ENCODE data around the gene RERGL.

The RERGL gene, protein sequence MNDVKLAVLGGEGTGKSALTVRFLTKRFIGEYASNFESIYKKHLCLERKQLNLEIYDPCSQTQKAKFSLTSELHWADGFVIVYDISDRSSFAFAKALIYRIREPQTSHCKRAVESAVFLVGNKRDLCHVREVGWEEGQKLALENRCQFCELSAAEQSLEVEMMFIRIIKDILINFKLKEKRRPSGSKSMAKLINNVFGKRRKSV

DNA sequence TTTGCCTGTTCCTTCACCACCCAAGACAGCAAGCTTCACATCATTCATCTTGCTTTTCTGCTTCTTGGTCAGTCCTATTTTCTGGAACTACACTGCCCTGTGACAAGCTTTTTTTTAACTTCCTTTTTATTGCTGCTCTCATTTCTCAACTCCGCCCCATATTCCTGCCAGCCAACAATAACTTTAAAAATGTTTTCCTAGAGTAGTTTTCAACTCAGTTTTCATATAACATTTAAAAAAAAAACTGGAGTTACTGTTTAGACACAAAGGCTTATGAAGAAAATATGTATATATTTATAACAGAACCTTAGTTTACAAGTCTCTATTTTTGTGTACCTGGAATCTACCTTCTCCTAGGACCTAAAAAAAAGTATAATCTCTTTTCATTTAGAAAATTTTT lies at the start of gene RERGL:
TSS of gene RERGL (minus strand) at position 101 of the 400 bp plus-strand sequence. CDS start at position 48, 53 bp downstream.
- DNase-seq: no peak
- in situ Hi-C loops (cut with HindIII; ENCODE audit: low pct_ligation_motif_present, low sequenced_read_pairs): no loop called here
- Histone ChIP-seq H3K36me3 (replicated peaks) (no peaks in the 10 kb centered on the region), H3K27me3 (replicated peaks) (no peaks in the 10 kb centered on the region), H3K27ac (no peak within 1 kb of the TSS), H3K4me3 (ENCODE audit: low read depth, low read length) (no peak within 1 kb of the TSS)
- TF ChIP-seq, protein P1, sequence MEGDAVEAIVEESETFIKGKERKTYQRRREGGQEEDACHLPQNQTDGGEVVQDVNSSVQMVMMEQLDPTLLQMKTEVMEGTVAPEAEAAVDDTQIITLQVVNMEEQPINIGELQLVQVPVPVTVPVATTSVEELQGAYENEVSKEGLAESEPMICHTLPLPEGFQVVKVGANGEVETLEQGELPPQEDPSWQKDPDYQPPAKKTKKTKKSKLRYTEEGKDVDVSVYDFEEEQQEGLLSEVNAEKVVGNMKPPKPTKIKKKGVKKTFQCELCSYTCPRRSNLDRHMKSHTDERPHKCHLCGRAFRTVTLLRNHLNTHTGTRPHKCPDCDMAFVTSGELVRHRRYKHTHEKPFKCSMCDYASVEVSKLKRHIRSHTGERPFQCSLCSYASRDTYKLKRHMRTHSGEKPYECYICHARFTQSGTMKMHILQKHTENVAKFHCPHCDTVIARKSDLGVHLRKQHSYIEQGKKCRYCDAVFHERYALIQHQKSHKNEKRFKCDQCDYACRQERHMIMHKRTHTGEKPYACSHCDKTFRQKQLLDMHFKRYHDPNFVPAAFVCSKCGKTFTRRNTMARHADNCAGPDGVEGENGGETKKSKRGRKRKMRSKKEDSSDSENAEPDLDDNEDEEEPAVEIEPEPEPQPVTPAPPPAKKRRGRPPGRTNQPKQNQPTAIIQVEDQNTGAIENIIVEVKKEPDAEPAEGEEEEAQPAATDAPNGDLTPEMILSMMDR (IDR thresholded peaks at IDR 0.05; ENCODE audit: low read depth, low read length, missing control alignments): no peak

DNA sequence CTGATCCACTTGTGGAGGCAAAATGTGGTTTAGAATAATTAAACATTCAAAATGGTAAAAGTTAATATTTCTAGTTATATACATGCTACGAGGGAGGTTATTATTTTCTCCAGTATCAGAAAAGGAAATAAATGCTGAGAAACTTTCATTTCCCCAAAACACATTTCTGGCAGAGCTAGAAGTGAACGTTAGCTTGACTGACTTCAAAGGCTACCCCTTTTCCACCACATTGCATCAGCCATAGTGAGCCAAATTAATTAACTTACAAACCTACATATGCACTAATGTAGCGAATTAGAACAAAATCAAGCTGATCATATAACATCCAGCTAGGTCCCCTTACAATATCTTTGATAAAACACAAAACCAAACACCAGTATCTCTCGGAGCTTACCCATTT lies 49.3 kb upstream of the RERGL start:
- Histone ChIP-seq H3K4me3 (ENCODE audit: low read depth, low read length) (no peak overlapping the region), H3K27ac (no peak overlapping the region), H3K36me3 (replicated peaks) (no peaks in the 10 kb centered on the region), H3K27me3 (replicated peaks) (no peaks in the 10 kb centered on the region)
- no peak for DNase-seq
- TF ChIP-seq, protein P1 (IDR thresholded peaks at IDR 0.05; ENCODE audit: low read depth, low read length, missing control alignments): no peak
- in situ Hi-C loops (cut with HindIII; ENCODE audit: low pct_ligation_motif_present, low sequenced_read_pairs): no loop called here

DNA sequence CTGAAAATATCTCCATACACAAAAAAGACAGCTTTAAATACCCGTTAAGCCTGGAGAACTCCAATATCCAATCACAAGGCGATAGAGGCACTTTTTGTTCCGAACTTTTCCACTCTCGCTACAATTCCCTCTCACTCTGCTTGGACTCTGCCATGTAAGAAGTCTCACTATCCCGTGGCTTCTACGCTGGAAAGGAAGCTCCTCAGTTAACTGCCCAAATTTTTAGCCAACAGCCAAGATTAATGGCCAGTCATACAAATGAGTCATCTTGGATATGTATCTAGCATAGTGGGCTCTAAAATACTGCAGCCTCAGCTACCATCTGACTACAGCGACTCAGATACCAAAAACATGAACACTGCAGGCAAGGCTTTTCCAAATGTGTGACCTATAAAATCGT lies 45.5 kb upstream of the RERGL start:
- Histone ChIP-seq H3K4me3 (ENCODE audit: low read depth, low read length) (no peak overlapping the region), H3K27ac (no peak overlapping the region), H3K27me3 (replicated peaks) (no peaks in the 10 kb centered on the region), H3K36me3 (replicated peaks) (no peaks in the 10 kb centered on the region)
- TF ChIP-seq, protein P1 (IDR thresholded peaks at IDR 0.05; ENCODE audit: low read depth, low read length, missing control alignments): no peak
- peak; percentile 33 for DNase-seq
- in situ Hi-C loops (cut with HindIII; ENCODE audit: low pct_ligation_motif_present, low sequenced_read_pairs): no loop called here

DNA sequence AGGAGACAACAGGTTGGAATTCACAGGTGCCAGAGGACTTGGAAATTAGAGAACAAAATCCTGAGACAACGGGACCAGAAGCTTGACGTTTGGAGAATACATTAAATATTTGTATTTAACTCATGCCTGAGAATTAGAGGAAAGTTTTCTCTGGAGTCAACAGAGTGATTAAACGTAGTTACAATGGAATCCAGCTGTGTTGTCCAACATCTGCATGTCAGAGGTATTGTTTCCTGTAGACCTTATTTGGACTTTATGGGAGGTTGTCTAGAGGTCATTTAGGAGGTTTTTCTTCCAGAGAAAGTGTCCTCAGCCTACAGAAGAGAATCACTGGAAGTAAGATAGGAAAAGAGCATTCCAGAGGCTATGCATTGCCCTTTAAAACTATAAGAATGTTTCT lies 45.1 kb upstream of the RERGL start:
- DNase-seq: no peak
- H3K36me3 ChIP-seq (replicated peaks): no peaks in the 10 kb centered on the region
- no peaks in the 10 kb centered on the region for H3K27me3 ChIP-seq (replicated peaks)
- in situ Hi-C loops (cut with HindIII; ENCODE audit: low pct_ligation_motif_present, low sequenced_read_pairs): no loop called here
- no peak overlapping the region for H3K4me3 ChIP-seq (ENCODE audit: low read depth, low read length)
- no peak overlapping the region for H3K27ac ChIP-seq
- TF ChIP-seq, protein P1 (IDR thresholded peaks at IDR 0.05; ENCODE audit: low read depth, low read length, missing control alignments): no peak

DNA sequence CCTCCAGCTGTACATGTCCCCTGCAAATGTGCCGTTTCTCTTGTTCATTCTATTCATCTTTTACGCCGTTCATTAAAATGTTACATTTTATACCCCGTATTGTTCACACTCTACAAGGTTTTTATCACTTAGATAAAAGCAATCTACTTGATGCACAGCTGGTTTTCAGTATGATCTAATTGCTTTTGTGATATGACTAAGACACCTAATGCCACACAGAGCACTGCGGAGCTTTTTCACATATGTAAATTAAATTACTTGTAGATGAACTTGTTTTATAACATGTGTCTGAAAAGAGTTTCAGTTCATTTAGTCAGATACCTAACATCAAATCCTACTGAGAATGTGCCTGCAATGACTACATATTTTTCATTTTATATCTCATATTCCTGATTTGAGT lies 40.9 kb upstream of the RERGL start:
- Histone ChIP-seq H3K27me3 (replicated peaks) (no peaks in the 10 kb centered on the region), H3K27ac (no peak overlapping the region), H3K4me3 (ENCODE audit: low read depth, low read length) (no peak overlapping the region), H3K36me3 (replicated peaks) (no peaks in the 10 kb centered on the region)
- TF ChIP-seq, protein P1 (IDR thresholded peaks at IDR 0.05; ENCODE audit: low read depth, low read length, missing control alignments): no peak
- DNase-seq: no peak
- in situ Hi-C loops (cut with HindIII; ENCODE audit: low pct_ligation_motif_present, low sequenced_read_pairs): no loop called here

DNA sequence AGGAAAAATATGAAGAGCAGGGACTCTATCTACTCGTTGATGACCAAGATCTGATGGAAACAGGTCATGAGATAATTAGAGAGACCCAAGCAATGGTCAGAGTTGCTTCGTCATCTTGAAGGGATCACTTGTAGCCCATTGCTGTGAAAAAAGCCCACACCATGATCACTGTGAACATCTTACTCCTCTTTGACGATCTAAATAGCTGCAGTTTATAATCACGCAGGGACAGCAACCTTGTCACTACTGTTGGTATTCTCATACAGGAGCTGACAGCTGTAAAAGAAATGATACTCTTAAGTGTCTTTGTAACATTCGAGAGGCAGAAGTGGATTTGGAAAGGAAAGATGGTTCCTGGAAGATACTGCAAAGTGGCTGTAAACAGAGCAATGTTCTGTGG lies 33.7 kb upstream of the RERGL start:
- Histone ChIP-seq H3K36me3 (replicated peaks) (no peaks in the 10 kb centered on the region), H3K27me3 (replicated peaks) (no peaks in the 10 kb centered on the region), H3K27ac (no peak overlapping the region), H3K4me3 (ENCODE audit: low read depth, low read length) (no peak overlapping the region)
- in situ Hi-C loops (cut with HindIII; ENCODE audit: low pct_ligation_motif_present, low sequenced_read_pairs): no loop called here
- TF ChIP-seq, protein P1 (IDR thresholded peaks at IDR 0.05; ENCODE audit: low read depth, low read length, missing control alignments): no peak
- DNase-seq: no peak
